Gastrocnemius medialis (tissue), 4 donors: ENCODE data around the gene C7orf33.

Experiments used
- CTCF ChIP-seq, 5 experiments: fragments of 450-650 bp in 3 of 5; fragments of 200-600 bp in 2 of 5; sonication (generic) in 2 of 5; IDR thresholded peaks in 4 of 5; conservative IDR thresholded peaks in 1 of 5; 1 replicate in 4 of 5; 2 replicates in 1 of 5; pipeline ENCODE4 v1.5.1; 2016 to 2019; ENCODE audit warnings: antibody characterized with exemption in 5 of 5, mild to moderate bottlenecking in 3 of 5, moderate library complexity in 3 of 5
- POLR2A ChIP-seq, 2 donors: fragments of 450-650 bp; IDR thresholded peaks; one replicate each; pipeline ENCODE4 v1.6.1; 2017; ENCODE audit warnings: antibody characterized with exemption in 2 of 2, mild to moderate bottlenecking in 2 of 2, moderate library complexity in 2 of 2

GRCh38 chr7:148628011-148628410, 37.4 kb downstream of the C7orf33 start:
- TF ChIP-seq CTCF (IDR thresholded peaks at IDR 0.05 in 4 of 5, conservative IDR thresholded peaks at IDR 0.05 in 1 of 5) (no peak), POLR2A (IDR thresholded peaks at IDR 0.05) (no peak)
